Stimulated activated CD4-positive, alpha-beta T cell treated with anti-CD3 and anti-CD28 coated beads, Interleukin-4, amount 100 ng/mL, for 48 hours (primary cell): ENCODE measurements around the gene SLC16A10.
"Not testable (repeated sequence)": the region's sequence is repeated elsewhere in the genome, so short reads cannot be mapped to it uniquely, and the experiment has no call there.

Experiments
- DNase-seq, 2 donors: peaks; one replicate each; pipeline ENCODE4 v3.0.0-alpha.2; 2020; ENCODE audit warnings: low read depth in 2 of 2

Gene SLC16A10

GRCh38 chr6:111087106-111087835 is at the start of gene SLC16A10:
Gene SLC16A10, plus strand, starts transcription at chr6:111087503. Its CDS starts 250 bp downstream, at chr6:111087753.
- peak; percentile 62 to 64 for DNase-seq

- DNase-seq, result peak in 1 of 2 donors; percentile 20
Observed at GRCh38 chr6:111038534-111039252, 48.6 kb upstream of the SLC16A10 start.

DNA sequence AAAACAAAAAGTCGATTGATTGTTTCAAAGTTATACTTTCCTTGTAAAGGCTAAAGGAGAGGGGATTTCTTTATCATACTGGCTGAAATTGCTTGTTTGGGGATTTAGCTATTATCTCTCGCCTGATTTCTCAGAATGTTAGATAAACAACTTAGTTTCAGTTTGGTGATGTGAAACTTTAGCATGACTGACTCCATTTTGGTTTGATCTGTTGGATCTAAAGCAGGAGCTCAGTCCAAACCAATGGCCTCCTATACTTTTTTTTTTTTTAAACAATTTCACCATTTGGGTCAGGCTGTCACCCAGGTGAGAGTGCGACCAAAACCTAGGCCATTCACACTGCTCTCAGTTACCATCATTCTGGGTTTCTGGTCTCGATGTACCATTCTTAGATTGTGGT is 45.4 kb upstream of the SLC16A10 start:
- DNase-seq, result no peak

GRCh38 chr6:111047244-111047643 is 40.1 kb upstream of the SLC16A10 start:
- DNase-seq, result no peak

GRCh38 chr6:111050261-111051023 is 36.9 kb upstream of the SLC16A10 start:
- no peak for DNase-seq

GRCh38 chr6:111052171-111052570 is 35.1 kb upstream of the SLC16A10 start:
- DNase-seq, result no peak

DNA sequence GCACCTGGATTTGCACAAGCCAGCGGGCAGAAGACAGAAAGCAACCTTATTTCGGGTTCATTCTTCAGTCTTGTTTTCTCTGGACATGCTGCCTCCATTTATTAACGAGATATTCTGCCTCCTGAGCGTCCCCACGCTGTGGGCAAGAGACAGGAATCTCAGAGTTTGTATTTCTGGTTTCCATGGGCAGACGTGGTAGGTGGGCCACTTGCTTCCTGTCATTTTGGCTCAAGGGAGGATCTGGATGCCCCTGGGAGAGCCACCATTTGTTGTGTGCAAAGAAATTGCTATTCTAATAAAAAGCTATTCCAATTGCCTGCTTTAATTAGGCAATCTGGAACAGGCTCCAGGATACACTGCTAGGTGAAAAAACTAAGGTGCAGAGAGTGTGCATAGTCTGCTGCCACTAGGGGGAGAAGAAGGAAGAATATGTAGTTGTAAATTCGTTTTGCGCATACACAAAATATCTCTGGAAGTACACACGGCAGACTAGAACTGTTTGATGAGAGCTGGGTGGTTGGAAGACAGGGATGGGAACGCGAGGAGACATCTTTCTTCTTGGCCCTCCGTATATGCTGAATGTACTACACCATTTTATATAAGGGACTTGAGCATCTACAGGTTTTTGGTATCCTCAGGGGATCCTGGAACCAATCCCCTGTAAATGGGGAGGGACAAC is 30.1 kb upstream of the SLC16A10 start:
- DNase-seq, result peak in 1 of 2 donors; percentile 6

- no peak for DNase-seq
Observed at GRCh38 chr6:111061508-111061907, 25.8 kb upstream of the SLC16A10 start.

GRCh38 chr6:111061985-111062384 is 25.3 kb upstream of the SLC16A10 start:
- DNase-seq, result not testable (repeated sequence)

DNA sequence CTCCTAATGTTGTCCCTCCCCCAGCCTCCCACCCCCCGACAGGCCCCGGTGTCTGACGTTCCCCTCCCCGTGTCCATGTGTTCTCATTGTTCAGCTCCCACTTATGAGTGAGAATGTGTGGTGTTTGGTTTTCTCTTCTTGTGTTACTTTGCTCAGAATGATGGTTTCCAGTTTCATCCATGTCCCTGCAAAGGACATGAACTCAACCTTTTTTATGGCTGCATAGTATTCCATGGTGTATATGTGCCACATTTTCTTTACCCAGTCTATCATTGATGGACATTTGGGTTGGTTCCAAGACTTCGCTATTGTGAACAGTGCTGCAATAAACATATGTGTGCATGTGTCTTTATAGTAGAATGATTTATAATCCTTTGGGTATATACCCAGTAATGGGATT is 24.4 kb upstream of the SLC16A10 start:
- DNase-seq, result not testable (repeated sequence)

- DNase-seq, result no peak
Observed at GRCh38 chr6:111068109-111068865, 19.0 kb upstream of the SLC16A10 start.

- DNase-seq, result no peak
Observed at GRCh38 chr6:111068866-111069234, 18.5 kb upstream of the SLC16A10 start.

DNA sequence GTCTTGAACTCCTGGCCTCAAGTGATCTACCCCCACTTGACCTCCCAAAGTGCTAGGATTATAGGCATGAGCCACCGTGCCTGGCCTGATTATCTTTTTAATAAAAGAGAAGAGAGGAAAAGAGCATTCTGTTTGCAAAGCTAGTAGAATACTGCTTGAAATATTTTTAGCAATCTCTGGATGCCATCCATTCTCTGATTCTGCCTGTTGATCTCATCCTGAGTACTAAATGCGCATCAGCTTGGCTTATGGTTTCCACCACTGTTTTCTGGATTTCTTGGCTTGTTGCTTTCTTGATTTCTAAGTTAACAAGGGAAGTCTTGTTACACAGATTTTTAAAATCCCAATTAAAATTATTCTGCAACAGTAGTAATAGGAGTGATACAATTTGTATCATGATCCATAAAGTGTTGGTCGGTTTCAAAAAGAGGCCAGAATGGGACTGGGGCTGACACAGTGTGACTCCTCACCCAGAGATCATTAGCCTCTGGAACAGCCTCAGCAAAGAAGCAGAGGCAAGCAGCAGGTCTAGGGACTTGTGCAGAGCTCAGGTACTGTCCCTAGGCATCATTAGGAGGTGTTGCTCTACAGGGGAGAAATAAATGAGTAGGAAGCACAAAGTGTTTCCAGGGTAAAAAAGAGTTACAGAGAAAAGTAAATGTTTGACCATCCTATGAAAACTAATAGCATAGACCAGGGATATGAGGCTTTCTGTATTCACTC is 17.8 kb upstream of the SLC16A10 start:
- no peak for DNase-seq

DNA sequence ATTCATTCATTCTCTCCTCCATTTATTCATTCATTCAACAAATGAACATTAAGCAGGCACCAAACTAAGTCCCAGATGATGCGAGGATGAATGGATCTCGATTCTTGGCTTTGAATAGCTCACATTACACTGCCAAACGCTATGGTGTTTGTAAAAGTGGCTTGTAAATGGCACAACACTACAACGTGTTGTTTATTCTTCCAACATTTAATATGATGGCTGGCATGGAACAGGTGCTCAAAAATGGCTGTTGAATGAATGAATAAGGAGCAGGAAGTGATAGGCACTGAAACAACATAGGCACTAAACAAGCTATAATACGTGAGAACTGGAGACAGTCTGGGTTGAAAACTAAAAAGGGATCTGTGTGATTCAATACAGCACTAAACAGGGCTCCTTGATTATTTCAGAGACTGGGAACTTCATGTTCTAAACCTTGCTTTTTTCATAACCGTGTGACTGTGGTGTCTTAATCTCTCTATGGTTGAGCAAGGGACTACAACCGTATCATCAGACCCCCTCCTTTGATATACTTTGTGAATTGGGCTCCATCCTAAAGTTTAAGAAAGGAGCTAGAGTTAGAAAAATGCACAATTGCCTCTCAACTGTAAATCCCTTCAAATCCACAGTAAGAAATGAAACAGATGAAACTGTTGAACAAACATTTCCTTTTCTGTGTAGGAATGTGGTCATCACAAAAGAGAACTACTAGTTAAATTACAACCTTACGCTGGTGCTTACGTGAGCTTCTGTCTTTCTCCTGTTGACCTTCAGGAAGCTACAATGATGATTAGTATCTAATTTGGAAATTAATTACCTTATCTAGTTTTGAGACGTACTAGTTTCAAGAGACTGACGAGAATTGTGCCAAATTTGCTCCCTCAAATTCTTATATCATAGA is 16.9 kb upstream of the SLC16A10 start:
- no peak for DNase-seq

- no peak for DNase-seq
Observed at GRCh38 chr6:111072801-111073360, 14.4 kb upstream of the SLC16A10 start.

- no peak for DNase-seq
Observed at GRCh38 chr6:111074311-111074710, 13.0 kb upstream of the SLC16A10 start.

- no peak for DNase-seq
Observed at GRCh38 chr6:111076024-111076695, 11.1 kb upstream of the SLC16A10 start.

DNA sequence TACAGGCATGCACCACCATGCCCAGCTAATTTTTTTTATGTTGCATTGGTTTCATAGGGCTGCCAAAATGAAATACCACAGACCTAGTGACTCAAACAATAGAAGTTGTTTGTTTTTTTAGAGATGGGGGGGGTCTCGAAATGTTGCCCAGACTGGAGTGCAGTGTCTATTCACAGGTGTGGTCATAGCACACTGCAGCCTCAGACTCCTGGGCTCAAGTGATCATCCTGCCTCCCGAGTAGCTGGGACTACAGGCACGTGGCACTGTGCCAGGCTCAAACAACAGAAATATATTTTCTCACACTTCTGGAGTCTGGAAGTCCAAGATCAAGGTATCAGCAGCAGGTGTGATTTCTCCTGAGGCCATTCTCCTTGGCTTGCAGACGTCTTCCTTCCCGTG is 6.6 kb upstream of the SLC16A10 start:
- DNase-seq, result no peak

GRCh38 chr6:111086685-111087084 is 618 bp upstream of the SLC16A10 start:
- DNase-seq, result no peak
